HG03139 (cell line): Measurements from ENCODE around the gene EFHD2.
"Not testable (repeated sequence)": the region's sequence is repeated elsewhere in the genome, so short reads cannot be mapped to it uniquely, and the experiment has no call there.

Experiments
- ATAC-seq: cut with Tn5 transposase; IDR thresholded peaks from one replicate; pipeline ENCODE4 v1.9.1; 2021; ENCODE audit not compliant: unreplicated experiment

The EFHD2 gene, protein sequence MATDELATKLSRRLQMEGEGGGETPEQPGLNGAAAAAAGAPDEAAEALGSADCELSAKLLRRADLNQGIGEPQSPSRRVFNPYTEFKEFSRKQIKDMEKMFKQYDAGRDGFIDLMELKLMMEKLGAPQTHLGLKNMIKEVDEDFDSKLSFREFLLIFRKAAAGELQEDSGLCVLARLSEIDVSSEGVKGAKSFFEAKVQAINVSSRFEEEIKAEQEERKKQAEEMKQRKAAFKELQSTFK

DNA sequence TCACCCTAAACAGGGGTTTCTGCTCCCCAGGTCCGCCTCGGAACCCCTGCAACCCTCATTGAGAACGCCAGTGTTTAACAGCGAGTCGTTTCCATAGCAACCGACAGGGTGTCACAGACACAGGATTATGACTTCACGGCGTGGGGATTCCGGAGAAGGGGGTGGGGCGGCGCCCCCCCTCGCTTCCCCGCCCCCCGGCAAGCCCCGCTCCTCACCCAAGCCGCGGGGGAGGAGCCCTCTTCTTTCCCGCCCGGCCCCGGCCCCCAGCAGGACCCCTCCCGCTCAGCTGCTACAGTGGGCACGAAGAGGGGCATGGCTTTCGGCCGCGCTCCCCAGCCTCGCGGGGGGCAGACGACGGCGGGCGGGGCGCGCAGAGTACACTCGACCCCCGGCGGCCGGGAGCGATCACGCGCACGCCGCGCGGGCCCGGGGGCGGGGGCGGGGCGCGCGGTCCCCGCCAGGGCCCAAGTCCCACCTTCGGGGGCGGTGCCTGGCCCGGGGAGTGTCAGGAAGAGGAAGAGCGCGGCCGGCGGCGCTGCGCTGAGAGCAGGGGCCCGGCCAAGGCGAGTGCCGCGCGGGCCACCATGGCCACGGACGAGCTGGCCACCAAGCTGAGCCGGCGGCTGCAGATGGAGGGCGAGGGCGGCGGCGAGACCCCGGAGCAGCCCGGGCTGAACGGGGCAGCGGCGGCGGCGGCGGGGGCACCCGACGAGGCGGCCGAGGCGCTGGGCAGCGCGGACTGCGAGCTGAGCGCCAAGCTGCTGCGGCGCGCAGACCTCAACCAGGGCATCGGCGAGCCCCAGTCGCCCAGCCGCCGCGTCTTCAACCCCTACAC lies at the start of gene EFHD2:
Gene EFHD2 (plus strand): TSS at position 501 of the 835 bp plus-strand sequence. CDS start 84 bp downstream, at position 585.
- ATAC-seq, result peak; percentile 65

DNA sequence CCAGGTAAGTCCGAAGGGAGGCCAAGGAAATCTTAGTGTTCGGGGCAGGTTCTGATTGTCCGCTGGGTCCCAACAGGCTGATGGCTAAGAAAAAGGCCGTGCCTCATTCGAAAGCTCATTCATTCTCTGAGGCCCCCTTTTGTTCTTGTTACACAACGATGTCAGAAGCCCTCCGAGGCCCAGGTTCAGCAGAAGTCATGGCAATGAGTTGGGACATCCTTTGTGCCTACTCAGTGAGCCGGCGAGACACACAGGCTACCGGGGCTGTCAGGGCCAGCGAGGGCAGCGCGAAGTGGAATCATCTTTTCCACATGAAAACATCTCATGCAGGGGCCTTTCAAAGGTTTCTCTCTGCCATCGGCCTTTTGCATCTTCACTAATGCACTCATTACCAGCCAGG lies 49.0 kb upstream of the EFHD2 start:
- ATAC-seq, result no peak

DNA sequence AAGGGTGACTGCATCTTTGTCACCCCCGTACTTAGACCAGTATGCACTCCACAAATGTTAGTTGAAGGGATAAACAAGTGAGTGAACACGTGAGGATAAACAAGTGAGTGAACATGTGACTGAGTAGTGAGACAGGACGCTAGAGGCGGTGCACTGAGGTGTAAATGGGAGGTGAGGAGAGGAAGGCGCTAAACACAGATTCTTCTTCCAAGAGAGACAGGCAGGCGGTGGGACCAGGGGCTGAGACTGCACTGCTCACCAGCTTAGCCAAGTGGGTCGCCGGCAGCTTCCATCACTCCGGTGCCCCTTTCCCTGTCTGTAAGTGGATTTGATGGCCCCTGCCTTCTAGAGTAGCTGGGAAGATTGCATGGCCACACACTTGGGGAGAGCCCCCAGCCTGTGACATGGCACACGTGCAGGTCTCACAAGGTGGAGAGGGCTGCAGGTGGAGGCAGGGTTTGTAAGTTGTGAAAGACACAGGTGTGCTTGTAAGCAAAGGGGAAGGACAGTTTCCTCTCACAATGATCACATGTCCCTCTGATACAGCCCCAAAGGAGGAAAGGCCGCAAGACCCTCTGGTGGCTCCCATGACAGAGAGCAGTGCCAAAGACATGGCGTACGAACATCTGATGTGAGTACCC lies 47.5 kb upstream of the EFHD2 start:
- no peak for ATAC-seq

DNA sequence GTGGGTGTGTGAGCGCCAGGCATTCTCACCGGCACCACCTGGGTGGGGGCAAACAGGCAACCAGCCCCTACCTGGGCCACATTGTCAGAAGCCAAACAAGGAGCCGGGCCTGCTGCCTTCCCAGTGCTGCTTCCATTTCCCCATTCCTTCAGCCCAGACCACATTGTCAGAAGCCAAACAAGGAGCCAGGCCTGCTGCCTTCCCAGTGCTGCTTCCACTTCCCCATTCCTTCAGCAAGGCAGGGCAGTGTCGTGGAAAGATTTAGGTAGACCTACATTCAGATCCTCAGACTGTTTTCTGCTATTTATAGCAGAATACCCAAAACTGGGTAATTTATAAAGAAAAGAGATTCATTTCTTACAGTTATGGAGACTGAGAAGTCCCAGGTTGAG lies 47.0 kb upstream of the EFHD2 start:
- no peak for ATAC-seq

DNA sequence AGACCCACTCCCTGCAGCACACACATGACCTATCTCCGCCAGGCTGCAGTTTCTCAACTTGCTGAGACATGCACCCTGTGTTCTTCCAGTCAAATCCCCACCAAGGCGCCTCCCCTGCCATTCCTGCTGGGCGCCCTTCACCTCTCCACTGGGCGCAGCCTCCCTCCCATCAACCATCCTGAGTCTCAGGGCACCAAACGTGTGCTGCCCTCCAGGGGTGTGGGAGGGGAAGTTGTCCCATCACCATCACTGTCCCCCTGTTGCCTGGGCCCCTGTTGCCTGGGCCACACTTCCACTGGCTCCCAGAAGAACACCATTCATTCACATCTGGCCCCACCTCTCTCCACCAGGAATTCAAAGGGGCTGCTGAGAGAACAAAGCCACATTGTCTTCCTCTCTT lies 44.9 kb upstream of the EFHD2 start:
- ATAC-seq, result no peak

DNA sequence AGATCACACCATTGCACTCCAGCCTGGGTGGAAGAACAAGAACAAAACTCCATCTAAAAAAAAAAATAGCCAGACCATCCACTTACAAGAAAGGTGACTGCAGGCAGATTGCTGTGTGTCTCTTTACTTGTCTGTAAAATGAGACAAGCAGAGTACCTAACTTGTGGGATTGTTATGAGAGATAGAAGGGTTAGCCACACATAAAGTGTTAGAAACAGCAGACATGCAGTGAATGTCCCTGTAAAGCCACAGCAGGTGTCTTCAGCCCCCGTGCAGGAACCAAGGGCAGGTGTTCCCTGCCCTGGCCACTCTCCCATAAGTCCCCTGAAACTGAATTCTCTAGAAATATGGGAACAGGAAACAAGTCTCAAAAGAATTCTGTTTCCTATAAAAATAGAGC lies 40.8 kb upstream of the EFHD2 start:
- ATAC-seq, result no peak

DNA sequence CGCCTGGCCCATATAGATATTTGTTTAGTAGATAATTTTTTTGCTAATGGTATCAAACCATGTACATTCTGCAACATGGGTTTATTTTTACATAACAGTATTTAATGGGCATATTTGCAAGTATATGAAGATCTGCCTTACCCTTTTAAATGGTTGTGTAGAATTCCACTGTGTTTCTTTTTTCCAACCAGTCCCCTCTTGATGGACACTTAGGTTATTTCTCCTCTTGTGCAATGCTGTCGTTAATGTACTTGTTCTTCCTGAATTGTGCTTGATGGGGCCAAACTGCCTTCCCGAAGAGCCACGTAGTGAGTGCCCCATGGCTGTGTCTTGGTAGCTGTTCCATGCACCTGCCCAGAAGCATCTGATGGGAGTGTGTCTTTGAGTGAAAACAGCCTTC lies 39.4 kb upstream of the EFHD2 start:
- ATAC-seq, result no peak

DNA sequence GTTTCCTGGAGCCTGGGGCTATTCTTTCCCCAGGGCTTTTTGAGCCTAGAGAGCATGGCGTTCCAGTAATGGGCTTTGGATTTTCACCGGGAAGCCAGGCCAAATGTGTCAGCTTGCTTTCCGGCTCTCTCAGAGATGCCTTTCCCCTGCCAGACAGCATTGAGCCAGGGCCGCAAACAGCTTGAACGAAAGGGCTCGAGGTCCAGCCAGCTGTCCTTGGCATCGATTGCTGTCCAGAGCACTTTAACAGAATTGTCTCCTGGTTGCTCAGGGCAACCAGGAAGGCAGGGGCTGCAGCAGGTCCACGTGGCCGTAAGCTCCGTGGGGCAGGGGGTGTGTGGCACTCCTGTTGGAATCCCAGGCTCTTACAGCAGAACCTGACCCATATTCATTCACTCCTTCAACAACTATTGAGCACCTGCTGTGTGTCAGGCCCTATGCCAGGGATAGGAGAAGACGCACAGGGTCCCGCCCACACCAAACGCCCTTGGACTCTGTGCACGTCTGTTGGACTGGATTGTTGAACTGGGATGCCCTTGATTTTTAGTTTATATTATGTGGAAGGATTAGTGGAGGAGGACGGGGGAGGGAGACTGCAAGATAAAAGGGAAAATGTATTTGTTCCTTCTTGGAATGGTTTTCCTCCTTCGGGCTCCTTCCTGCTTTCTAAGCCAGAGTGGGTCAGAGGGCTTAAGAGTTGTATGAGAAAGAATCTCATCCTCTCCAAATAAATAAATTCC lies 38.7 kb upstream of the EFHD2 start:
- no peak for ATAC-seq

DNA sequence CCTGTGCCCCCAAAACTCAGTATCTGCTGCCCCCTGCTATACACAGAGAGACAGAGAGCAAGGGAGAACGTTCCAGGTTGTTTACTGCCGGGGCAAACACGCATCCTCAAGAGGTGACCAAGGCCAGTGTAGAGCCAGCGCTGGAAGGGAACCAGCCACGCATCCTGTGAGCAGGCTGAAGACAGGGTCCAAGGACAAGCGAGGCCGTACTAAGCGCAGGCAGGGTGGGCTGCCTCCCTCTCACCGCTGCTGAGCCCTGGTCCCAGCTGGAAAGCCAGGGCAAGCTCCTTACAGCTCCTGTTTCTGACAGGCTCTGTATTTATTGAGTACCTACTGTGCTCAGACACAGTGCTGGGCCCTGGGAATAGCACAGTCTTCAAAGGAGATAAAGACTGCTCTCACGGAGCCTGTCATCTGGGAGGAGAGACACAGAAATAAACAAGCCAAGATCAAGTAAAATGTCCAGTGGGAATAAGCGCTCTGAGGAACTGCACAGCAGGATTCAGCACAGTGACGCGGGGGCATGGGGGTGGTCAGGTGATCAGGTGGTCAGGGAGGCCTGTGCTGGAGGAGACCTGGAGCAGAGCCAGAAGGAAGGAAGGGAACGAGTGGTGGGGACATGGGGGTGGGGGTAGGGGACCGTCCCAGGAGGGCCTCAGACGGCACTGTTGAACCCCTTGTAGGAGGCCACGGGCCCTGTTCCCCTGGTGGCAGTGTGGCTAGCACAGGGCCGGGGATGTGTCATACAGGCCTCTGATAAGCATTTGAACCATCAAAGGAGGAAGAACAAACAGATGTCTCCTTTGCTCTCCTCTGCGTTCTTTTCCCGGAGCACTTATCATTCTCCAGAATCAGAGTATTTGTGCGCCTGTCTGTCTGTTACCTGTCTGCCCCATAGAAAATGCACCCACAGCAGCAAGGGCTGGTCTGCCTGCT lies 37.8 kb upstream of the EFHD2 start:
- no peak for ATAC-seq

DNA sequence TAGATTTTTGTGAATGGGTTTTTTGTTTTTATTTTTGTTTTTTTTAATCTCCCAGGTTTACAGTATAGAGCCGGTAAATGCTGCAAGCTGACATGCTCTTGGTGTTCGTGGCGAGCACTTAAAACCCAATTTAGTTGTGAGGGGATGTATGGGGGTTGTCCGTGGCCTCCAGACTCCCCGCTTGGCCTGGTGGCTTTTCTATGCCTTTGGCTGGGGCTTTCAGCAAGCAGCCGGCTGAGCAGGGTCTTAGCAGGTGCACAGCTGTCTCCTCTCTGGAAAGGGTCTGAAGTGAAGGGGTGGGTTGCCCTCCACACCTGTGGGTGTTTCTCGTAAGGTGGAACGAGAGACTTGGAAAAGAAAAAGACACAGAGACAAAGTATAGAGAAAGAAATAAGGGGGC lies 31.0 kb upstream of the EFHD2 start:
- no peak for ATAC-seq

DNA sequence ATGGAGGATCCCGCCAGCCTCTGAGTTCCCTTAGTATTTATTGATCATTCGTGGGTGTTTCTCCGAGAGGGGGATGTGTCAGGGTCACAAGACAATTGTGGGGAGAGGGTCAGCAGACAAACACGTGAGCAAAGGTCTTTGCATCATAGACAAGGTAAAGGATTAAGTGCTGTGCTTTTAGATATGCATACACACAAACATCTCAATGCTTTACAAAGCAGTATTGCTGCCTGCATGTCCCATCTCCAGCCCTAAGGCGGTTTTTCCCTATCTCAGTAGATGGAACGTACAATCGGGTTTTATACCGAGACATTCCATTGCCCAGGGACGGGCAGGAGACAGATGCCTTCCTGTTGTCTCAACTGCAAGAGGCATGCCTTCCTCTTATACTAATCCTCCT lies 30.5 kb upstream of the EFHD2 start:
- not testable (repeated sequence) for ATAC-seq

DNA sequence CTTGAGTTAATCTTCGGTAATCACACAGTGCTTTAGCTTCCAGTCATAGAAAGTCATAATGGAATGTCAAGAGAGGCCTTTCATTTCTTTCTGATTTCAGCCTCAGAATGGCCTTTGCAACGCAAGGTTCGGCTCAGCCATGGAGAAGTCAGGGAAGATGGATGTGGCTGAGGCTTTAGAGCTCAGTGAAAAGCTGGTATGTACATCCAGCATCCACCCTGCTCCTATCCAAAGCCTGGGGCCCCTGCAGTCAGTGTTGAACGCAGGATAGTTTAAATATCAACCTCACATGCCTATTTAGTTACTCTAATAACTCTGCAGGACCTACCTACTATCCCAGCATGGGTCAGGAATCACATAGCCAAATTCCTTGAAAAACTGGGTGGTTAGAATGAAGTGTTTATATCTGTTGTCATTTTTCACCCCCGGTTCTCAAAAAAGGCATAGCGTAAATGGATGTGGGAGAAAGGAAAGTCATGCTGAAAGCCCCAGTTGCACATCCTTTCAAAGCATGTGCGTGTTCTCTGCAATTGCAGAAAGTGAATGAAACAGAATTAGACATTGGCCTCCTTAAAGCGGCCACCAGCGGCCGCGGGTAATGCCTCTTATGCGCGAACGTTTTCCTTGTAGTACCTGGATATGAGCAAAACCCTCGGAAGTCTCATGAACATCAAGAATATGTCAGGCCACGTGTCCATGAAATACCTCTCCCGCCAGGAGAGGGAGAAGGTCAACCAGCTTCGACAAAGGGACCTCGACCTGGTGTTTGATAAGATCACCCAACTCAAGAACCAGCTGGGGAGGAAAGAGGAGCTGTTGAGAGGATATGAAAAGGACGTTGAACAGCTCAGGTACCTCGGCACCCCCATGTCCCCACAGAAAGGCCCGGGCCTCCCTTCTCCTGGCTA lies 28.8 kb upstream of the EFHD2 start:
- no peak for ATAC-seq

DNA sequence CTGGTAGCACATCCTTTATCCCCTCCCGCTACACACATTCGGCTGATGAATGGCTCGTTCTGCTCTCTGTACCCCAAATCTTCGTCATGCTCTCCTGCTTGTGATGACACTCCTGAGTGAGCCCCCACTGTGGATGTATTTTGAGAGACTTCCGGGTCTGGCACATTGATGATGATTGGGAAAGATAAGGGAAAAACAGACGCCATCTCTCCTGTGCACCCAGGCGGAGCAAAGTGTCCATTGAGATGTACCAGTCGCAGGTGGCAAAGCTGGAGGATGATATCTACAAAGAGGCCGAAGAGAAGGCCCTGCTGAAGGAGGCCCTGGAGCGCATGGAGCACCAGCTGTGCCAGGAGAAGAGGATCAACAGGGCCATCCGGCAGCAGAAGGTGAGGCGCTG lies 27.9 kb upstream of the EFHD2 start:
- ATAC-seq, result no peak

DNA sequence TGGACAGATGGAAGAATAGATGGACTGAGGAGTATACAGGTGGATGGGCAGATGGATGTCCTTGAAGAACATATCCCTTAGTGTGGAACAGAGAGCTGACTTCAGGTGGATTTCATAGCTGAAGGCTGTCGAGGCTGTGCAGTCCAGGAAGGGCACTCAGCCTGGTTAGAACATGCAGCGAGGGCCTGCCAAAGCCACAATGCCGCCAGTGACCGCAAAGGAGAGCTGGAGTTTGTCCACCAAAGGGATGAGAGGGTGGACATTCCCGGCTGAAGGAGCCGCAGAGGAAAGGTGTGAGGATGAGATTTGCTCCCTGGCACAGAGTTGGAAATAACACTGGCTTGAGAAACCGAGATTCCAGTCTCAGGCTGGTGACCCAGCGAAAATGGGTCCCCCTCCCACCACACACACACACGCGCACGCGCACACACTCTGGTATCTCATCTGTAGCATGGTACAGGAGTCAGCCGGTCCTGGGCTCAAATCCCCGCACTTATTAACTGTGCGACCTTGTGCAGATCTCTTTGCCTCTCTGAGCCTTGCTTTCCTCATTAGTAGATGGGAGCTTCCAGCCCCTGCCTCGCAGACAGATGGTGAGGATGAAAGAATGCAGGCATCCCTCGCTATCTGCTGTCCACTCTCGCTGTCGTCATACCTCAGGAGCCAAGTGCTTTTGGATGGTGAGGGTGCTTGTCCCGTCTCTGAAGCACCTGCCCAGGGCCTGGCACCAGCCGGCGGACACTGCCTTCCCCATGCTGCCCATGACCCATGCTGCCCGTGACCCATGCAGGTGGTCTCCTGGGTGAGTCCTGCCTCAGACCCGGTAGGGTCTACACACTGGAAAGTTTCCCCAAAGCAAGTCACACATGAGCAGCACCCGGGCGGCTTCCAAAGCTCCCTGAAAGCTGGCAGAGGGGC lies 26.8 kb upstream of the EFHD2 start:
- ATAC-seq, result no peak

DNA sequence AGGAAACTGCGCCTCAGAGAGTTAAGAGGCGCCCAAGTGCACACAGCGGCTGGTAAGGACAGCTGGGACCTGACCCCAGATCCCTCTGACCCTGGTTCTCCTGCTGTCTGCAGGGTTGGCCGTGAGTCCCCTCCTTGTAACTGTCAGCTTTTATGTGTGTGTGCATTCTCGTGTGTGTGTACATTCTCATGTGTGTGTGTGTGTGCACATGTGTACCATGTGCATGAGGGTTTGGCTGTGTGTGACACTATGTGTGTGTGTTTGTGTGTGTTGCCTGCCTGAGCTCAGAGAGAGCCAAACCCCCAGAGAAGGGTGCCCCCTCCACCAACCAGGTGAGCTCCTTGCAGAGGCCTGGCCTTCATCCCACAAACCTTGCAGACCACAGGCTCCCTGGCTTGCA lies 25.9 kb upstream of the EFHD2 start:
- no peak for ATAC-seq

DNA sequence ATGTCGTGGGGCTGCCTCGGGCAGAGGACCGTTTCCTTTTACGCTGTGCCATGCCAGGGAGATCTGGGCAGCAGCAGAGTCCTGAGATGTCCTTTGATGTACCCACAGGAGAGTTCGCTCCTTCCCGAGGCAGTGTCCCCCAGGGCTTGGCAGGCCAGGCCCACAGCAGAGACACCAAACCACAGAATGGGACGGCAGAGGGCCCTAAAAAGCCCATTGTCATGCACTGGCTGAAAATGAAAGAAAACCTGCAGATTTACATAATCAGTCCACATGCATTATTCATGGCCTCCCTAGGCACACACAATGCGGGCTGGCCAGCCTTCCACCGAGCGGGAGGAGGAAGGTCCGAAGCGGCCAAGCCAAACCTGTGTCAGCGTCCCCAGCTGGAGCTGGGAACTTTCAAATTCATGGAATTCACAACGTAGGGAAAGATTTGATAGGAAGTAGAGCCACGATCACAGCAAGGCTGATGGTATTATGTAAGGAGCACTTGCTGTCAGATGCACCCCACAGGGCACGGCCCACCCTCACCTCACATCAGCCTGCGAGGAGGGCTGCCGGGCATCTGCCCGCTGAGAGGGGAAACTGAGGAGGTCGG lies 25.3 kb upstream of the EFHD2 start:
- ATAC-seq, result no peak

DNA sequence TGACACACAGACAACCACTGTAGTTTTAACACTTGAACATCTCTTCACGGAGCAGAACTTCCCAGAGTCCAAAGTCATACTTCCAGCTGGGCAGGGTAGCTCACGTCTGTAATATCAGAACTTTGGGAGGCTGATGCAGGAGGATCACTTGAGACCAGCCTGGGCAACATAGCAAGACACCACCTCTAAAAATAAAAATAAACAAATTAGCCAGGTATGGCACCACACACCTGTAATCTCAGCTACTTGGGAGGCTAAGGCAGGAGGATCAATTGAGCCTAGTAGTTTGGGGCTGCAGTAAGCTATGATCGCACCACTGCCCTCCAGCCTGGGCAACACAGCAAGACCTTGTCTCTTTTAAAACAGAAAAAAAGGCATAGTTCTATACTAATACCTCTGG lies 24.3 kb upstream of the EFHD2 start:
- no peak for ATAC-seq
